Stomach (tissue), 9 donors: Measurements from ENCODE around the gene TAF4. TPM values are rescaled to one million over a fixed set of nuclear protein-coding genes. Genes with fewer than 3 reads are reported as not detected.

Experiments used
- DNase-seq, 2 donors: peaks; one replicate each; pipeline versions ENCODE4 v3.0.0 to v3.0.0-alpha.2; 2013 to 2019
- H3K27ac ChIP-seq, 5 donors: fragments of 200-600 bp in 4 of 5; sonication (generic) in 4 of 5; one replicate each; pipeline ENCODE4 v1.5.1; 2013 to 2019; ENCODE audit warnings: mild to moderate bottlenecking in 1 of 5, moderate library complexity in 1 of 5
- H3K27me3 ChIP-seq, 3 donors: fragments of 200-600 bp; sonication (generic); one replicate each; pipeline ENCODE4 v1.5.1; 2017 to 2019; ENCODE audit warnings: mixed run types in 1 of 3
- H3K36me3 ChIP-seq, 4 donors: fragments of 200-600 bp; sonication (generic); 1 replicate in 3 of 4; 2 replicates in 1 of 4; pipeline ENCODE4 v1.5.1; 2016 to 2019
- H3K4me1 ChIP-seq, 4 donors: fragments of 200-600 bp; sonication (generic); one replicate each; pipeline ENCODE4 v1.5.1; 2016 to 2019
- H3K4me3 ChIP-seq, 4 donors: fragments of 200-600 bp; sonication (generic) in 3 of 4; one replicate each; pipeline ENCODE4 v1.5.1; 2016 to 2019; ENCODE audit warnings: mild to moderate bottlenecking in 1 of 4
- H3K9me3 ChIP-seq, 4 donors: fragments of 200-600 bp; sonication (generic); one replicate each; pipeline ENCODE4 v1.5.1; 2016 to 2019
- CTCF ChIP-seq, 7 experiments: fragments of 450-650 bp in 4 of 7; fragments of 200-600 bp in 3 of 7; sonication (generic) in 3 of 7; IDR thresholded peaks; one replicate each; pipeline ENCODE4 v1.5.1; 2016 to 2019; ENCODE audit warnings: antibody characterized with exemption in 7 of 7, control low read depth in 2 of 7, mild to moderate bottlenecking in 1 of 7
- EP300 ChIP-seq: sonication (generic); formaldehyde crosslinking; IDR thresholded peaks from one replicate; pipeline ENCODE4 v1.6.1; 2017; ENCODE audit warnings: antibody characterized with exemption
- POLR2A ChIP-seq, 4 donors: fragments of 450-650 bp; IDR thresholded peaks; one replicate each; pipeline ENCODE4 v1.6.1; 2016; ENCODE audit warnings: antibody characterized with exemption in 4 of 4, control low read depth in 2 of 4, mild to moderate bottlenecking in 1 of 4, moderate library complexity in 1 of 4
- POLR2AphosphoS5 ChIP-seq, 3 donors: sonication (generic); formaldehyde crosslinking; IDR thresholded peaks; one replicate each; pipeline ENCODE4 v1.6.1; 2016; ENCODE audit warnings: antibody characterized with exemption in 3 of 3
- WGBS, 5 donors: extraction: QIAGEN DNeasy Blood & Tissue Kit in 3 of 5; methylation state at CpG; one replicate each; pipeline versions ENCODE4 v1.1.5 to v1.1.7; 2013 to 2018; 5-methylcytosine and 5-hydroxymethylcytosine counted together
- intact Hi-C: fragments of 100-400 bp; cut with DNase I; formaldehyde crosslinking; loops from one replicate; pipeline ENCODE4 v1.15.1; 2023; ENCODE audit warnings: low total_unique reads
- polyA plus RNA-seq, 3 donors: library from polyadenylated mRNA; stranded (reverse); fragments of 200-250 nt; gene quantifications; one replicate each; pipeline ENCODE4 v1.2.3, GENCODE V29; 2013
- total RNA-seq, 5 donors: library from RNA; depleted of rRNA; stranded (reverse); fragments of >200 nt; gene quantifications; one replicate each; pipeline versions ENCODE4 v1.1.0 to v1.2.3, GENCODE V29; 2014 to 2016
- donor health status: healthy with polysubstance abuse.
- donor health status: Bipolar disorder and iron deficiency.
- donor health status: healthy.

Gene TAF4
- total and polyA plus RNA-seq, 8 donors: 3.2 to 33.9 (median 11.2) TPM

DNA sequence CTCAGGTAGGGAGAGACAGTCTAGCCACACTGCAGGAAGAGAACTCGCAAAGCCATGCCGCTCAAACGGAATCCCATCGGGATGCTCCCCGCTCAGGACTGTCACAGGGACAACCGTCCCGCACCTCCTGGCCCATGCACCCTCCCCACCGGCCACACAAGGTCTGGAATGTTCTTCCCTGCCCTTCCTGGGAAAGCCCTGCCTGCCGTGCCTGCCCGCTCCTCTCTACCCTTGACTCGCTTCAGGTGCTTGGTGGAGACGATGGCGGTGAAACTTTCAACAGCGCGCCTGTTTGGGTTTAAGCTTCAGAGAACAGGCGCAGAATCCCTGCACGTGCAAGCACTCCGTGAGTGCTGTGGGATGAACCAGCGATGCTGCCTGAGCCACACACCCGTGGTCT is 20.6 kb downstream of the TAF4 start:
- 88 to 90% (median 90%) methylated on average over 20 of the region's 20 CpGs for WGBS, 5 donors
- Histone ChIP-seq H3K27me3 (no peaks in the 10 kb centered on the region), H3K4me3 (no peak overlapping the region), H3K9me3 (no peaks in the 10 kb centered on the region), H3K36me3 (no peaks in the 10 kb centered on the region), H3K27ac (no peak overlapping the region), H3K4me1 (peaks cover 0 to 23% (median 7%) of the 10 kb centered on the region in 4 donors)
- TF ChIP-seq CTCF (IDR thresholded peaks at IDR 0.05) (no peak), EP300 (no peak), POLR2AphosphoS5 (IDR thresholded peaks at IDR 0.05) (no peak), POLR2A (IDR thresholded peaks at IDR 0.05) (no peak)
- intact Hi-C loops: no loop called here
- no peak for DNase-seq

- intact Hi-C loops: no loop called here
- 52 to 75% (median 66%) methylated on average over 3 to 6 of the region's 6 CpGs for WGBS, 5 donors
- Histone ChIP-seq H3K9me3 (no peaks in the 10 kb centered on the region), H3K4me3 (no peak overlapping the region), H3K27me3 (no peaks in the 10 kb centered on the region), H3K4me1 (peaks cover 0 to 28% (median 8%) of the 10 kb centered on the region in 4 donors), H3K27ac (no peak overlapping the region), H3K36me3 (no peaks in the 10 kb centered on the region)
- TF ChIP-seq CTCF (IDR thresholded peaks at IDR 0.05): no peak
- TF ChIP-seq EP300: no peak
- TF ChIP-seq POLR2AphosphoS5 (IDR thresholded peaks at IDR 0.05): no peak
- DNase-seq: no peak
These were observed 21.1 kb downstream of the TAF4 start for GRCh38 chr20:62044631-62045030.

DNA sequence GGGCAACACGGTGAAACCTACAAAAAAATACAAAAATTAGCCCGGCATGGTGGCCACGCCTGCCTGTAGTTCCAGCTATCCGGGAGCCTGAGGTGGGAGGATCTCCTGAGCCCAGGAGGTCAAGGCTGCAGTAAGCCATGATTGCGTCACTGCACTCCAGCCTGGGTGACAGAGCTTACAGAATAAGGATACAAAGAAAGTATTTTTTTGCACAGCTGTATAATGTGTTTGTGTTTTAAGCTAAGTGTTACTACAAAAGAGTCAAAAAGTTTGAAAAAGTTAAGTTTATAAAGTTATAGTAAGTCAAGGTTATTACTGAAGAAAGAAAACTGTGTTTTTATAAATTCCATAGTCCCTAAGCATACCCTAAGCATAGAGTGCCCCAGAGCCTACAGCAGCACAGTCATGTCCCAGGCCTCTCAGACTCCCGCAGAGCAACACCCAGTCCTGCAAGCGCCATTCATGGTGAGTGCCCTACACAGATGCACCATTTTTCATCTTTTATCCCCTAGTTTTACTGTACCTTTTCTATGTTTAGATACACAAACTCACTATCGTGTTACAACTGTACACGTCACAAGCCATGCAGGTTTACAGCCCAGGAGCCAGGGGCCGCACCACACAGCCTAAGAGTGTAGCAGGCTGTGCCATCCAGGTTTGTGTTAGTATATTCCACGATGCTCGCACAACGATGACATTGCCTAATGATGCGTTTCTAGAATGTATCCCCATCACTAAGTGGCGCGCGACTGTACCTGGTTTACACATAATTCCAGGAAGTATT is 22.4 kb downstream of the TAF4 start:
- WGBS, 5 donors: 77 to 84% (median 81%) methylated on average over 17 of the region's 17 CpGs
- H3K27ac ChIP-seq: no peak overlapping the region
- no peak overlapping the region for H3K4me3 ChIP-seq
- intact Hi-C loops: no loop called here
- H3K9me3 ChIP-seq: no peaks in the 10 kb centered on the region
- DNase-seq: no peak
- H3K4me1 ChIP-seq: peaks cover 0 to 33% (median 8%) of the 10 kb centered on the region in 4 donors
- no peaks in the 10 kb centered on the region for H3K27me3 ChIP-seq
- TF ChIP-seq CTCF (IDR thresholded peaks at IDR 0.05) (no peak), POLR2AphosphoS5 (IDR thresholded peaks at IDR 0.05) (no peak), EP300 (no peak)
- H3K36me3 ChIP-seq: no peaks in the 10 kb centered on the region

DNA sequence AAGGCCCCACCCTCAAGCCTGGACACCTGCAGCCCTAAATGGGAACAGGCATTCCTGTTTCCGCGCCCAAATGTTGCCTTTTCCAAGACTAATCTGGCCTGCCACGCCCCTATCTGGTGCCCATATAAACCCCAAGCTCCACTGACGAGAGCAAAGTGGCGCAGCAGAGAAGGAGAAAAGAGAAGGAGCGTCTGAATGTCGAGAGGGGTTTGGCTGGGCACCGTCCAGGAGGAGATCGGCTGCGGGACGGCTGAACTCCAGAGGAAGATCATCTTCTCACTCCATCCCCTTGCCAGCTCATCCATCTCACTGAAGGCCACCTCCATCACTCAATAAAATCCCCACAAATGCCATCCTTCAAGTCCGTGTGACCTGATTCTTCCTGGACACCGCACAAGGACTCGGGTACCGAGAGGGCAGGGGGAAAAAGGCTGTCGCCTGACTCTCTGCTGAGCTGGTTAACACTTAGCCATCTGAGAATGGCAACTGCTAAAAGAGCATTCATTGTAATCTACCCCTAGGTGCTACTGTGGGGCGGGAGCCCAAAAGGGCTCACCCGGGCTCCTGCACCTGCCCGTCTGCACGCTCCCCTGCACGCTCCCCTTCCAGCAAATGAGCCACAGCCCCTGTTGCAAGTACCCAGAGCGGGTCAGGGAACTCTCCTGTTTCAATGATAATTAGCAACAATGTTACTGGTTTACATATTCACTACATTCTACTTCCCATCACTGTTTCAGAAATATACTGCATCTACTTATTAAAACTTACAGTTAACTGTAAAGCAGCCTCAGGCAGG is 23.5 kb downstream of the TAF4 start:
- WGBS, 5 donors: 93 to 96% (median 95%) methylated on average over 22 of the region's 22 CpGs
- intact Hi-C loops: no loop called here
- H3K9me3 ChIP-seq: no peaks in the 10 kb centered on the region
- peaks cover 0 to 33% (median 8%) of the 10 kb centered on the region in 4 donors for H3K4me1 ChIP-seq
- no peaks in the 10 kb centered on the region for H3K27me3 ChIP-seq
- no peaks in the 10 kb centered on the region for H3K36me3 ChIP-seq
- TF ChIP-seq EP300 (no peak), POLR2A (IDR thresholded peaks at IDR 0.05) (no peak), POLR2AphosphoS5 (IDR thresholded peaks at IDR 0.05) (no peak), CTCF (IDR thresholded peaks at IDR 0.05) (no peak)
- DNase-seq: no peak
- H3K4me3 ChIP-seq: no peak overlapping the region
- no peak overlapping the region for H3K27ac ChIP-seq
